Panc1 (cell line): ENCODE data around the gene ZBTB45. TPM values are rescaled to one million over a fixed set of nuclear protein-coding genes. Genes with fewer than 3 reads are reported as not detected.
A peak's percentile ranks its signal among the peaks of the same experiment; 100 is the strongest.

Experiments used
- ATAC-seq: fragments of 200-7000 bp; cut with Tn5 transposase; 2 replicates; pipeline ENCODE4 v1.9.1; 2020; ENCODE audit warnings: mild to moderate bottlenecking, moderate library complexity
- BruUV-seq: library from RNA; stranded (reverse); fragments of 400-500 nt; replicated peaks from 2 replicates; lab custom pipeline; 2021; lab: Mats Ljungman, UMichigan
- CTCF ChIA-PET: fragments of 300-600 bp; sonication (Branson Sonifier 250); formaldehyde crosslinking; loops from one replicate; lab custom pipeline; 2022; ENCODE audit warnings: antibody characterized with exemption; lab: Charles Lee
- POLR2A ChIA-PET: fragments of 300-600 bp; sonication (Branson Sonifier 250); formaldehyde crosslinking; loops from one replicate; lab custom pipeline; 2022; ENCODE audit warnings: antibody characterized with exemption; lab: Charles Lee
- DNase-seq: peaks from one replicate; pipeline ENCODE4 v3.0.0-alpha.2; 2010; ENCODE audit warnings: low read depth, low spot score
- H3K27ac ChIP-seq: 2 replicates; pipeline ENCODE4 v1.5.1; 2011; ENCODE audit warnings: mild to moderate bottlenecking, low read length, inconsistent platforms
- H3K27me3 ChIP-seq: fragments of 200-500 bp; sonication (Bioruptor generic); 2 replicates; pipeline ENCODE4 v1.6.0; 2014; ENCODE audit warnings: low read length, inconsistent platforms; ENCODE audit not compliant: control insufficient read depth, insufficient read depth
- H3K36me3 ChIP-seq: fragments of 200-500 bp; sonication (Bioruptor generic); 2 replicates; pipeline ENCODE4 v1.5.1; 2014; ENCODE audit warnings: inconsistent platforms, mild to moderate bottlenecking, low read length, moderate library complexity; ENCODE audit not compliant: control insufficient read depth, insufficient read depth
- H3K4me1 ChIP-seq: 2 replicates; pipeline ENCODE4 v1.5.1; 2011; ENCODE audit warnings: inconsistent platforms, mild to moderate bottlenecking, low read length, moderate library complexity; ENCODE audit not compliant: control insufficient read depth, insufficient read depth
- H3K4me3 ChIP-seq, 2 experiments: 2 replicates each; pipeline ENCODE4 v1.5.1; 2011 to 2012; ENCODE audit warnings: low read depth in 2 of 2, low read length in 2 of 2, mild to moderate bottlenecking in 2 of 2, inconsistent platforms in 1 of 2, moderate library complexity in 1 of 2
- H3K9me3 ChIP-seq: fragments of 200-500 bp; sonication (Bioruptor generic); 2 replicates; pipeline ENCODE4 v1.5.1; 2014; ENCODE audit warnings: low read depth, mild to moderate bottlenecking, inconsistent platforms, low read length, moderate library complexity; ENCODE audit not compliant: control insufficient read depth, insufficient read depth
- POLR2AphosphoS5 ChIP-seq: IDR thresholded peaks from 2 replicates; pipeline ENCODE4 v1.6.1; 2012; ENCODE audit warnings: mild to moderate bottlenecking, low read depth, low read length, moderate library complexity
- REST ChIP-seq, 2 experiments: IDR thresholded peaks; 2 replicates each; pipeline ENCODE4 v1.6.1; 2011 to 2012; ENCODE audit warnings: low read depth in 2 of 2, control low read depth in 1 of 2, low read length in 1 of 2, mild to moderate bottlenecking in 1 of 2, moderate library complexity in 1 of 2; ENCODE audit not compliant: insufficient read depth in 1 of 2
- SIN3A ChIP-seq: IDR thresholded peaks from 2 replicates; pipeline ENCODE4 v1.6.1; 2012; ENCODE audit warnings: low read depth, mild to moderate bottlenecking, low read length, moderate library complexity, borderline replicate concordance; ENCODE audit not compliant: insufficient read depth
- TCF7L2 ChIP-seq: IDR thresholded peaks from 2 replicates; pipeline ENCODE4 v1.6.1; 2011; ENCODE audit warnings: mild to moderate bottlenecking, low read depth, low read length, inconsistent platforms
- in situ Hi-C: cut with HindIII; loops from 2 replicates; pipeline ENCODE4 v1.10.0; 2016; ENCODE audit warnings: low sequenced_read_pairs, low pct_unique_long_range_greater_than_20kb
- intact Hi-C: fragments of 100-400 bp; cut with micrococcal nuclease; formaldehyde crosslinking; loops from one replicate; pipeline ENCODE4 v1.10.0; 2022; ENCODE audit not compliant: unreplicated experiment
- total RNA-seq: library from RNA; stranded (reverse); gene quantifications from one replicate; pipeline ENCODE4 v1.2.1, GENCODE V29; 2021; ENCODE audit not compliant: unreplicated experiment
- TF ChIP-seq, protein P1 (sequence below): fragments of 450-650 bp; IDR thresholded peaks from 2 replicates; pipeline ENCODE4 v1.5.1; 2017; ENCODE audit warnings: mild to moderate bottlenecking

ZBTB45 gene
- total RNA-seq, 1 experiment from 2014 or later = 24.7 TPM

DNA sequence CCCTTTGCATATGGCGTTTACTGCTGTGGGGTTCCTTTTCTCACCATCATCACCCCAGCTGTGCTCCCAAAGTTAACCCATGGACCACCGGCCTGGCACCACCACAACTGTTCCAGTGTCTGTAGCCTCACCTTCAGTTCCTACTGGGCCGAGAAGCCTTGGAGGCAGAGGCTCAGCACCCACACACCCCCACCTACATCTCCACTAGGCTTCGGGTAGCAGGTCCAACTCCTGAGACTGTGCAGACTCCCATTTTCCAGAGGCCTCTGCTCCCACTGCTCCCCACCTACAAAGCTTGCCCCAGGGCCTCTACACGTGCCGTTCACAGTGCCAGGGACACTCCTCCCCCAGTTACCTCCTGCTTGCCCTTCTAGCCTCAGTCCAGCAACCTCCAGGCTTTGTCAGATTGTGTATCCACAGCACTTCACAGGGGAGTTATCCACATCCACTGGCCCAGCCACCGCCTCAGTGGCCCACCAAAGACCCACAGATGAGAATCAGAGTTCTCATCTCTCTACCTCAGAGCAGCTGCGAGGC lies 21.9 kb downstream of the ZBTB45 start:
- POLR2A ChIA-PET = no interaction called here
- intact Hi-C loops = no loop called here
- CTCF ChIA-PET = no interaction called here
- in situ Hi-C loops = no loop called here
- H3K27ac ChIP-seq = peak overlapping the region; percentile 1; the same call in 1 of the 2 replicates
- H3K4me1 ChIP-seq = peaks cover 6% of the 10 kb centered on the region; the same call in 1 of the 2 replicates
- TF ChIP-seq POLR2AphosphoS5 (no peak), SIN3A (no peak), TCF7L2 (no peak), REST (IDR thresholded peaks at IDR 0.05; ENCODE audit: insufficient read depth in 1 of 2, low read depth in 2 of 2, low read length in 1 of 2) (no peak)
- TF ChIP-seq, protein P1, sequence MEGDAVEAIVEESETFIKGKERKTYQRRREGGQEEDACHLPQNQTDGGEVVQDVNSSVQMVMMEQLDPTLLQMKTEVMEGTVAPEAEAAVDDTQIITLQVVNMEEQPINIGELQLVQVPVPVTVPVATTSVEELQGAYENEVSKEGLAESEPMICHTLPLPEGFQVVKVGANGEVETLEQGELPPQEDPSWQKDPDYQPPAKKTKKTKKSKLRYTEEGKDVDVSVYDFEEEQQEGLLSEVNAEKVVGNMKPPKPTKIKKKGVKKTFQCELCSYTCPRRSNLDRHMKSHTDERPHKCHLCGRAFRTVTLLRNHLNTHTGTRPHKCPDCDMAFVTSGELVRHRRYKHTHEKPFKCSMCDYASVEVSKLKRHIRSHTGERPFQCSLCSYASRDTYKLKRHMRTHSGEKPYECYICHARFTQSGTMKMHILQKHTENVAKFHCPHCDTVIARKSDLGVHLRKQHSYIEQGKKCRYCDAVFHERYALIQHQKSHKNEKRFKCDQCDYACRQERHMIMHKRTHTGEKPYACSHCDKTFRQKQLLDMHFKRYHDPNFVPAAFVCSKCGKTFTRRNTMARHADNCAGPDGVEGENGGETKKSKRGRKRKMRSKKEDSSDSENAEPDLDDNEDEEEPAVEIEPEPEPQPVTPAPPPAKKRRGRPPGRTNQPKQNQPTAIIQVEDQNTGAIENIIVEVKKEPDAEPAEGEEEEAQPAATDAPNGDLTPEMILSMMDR = no peak
- no peak for DNase-seq
- H3K27me3 ChIP-seq = no peaks in the 10 kb centered on the region
- ATAC-seq = no peak
- H3K36me3 ChIP-seq = peaks cover 3% of the 10 kb centered on the region; the same call in 1 of the 2 replicates
- no TSS peak for BruUV-seq
- H3K4me3 ChIP-seq = no peak overlapping the region
- no peaks in the 10 kb centered on the region for H3K9me3 ChIP-seq

- H3K36me3 ChIP-seq = no peaks in the 10 kb centered on the region
- H3K27ac ChIP-seq = no peak overlapping the region
- no peak for TF ChIP-seq TCF7L2
- no peak for TF ChIP-seq POLR2AphosphoS5
- no peak for TF ChIP-seq REST (IDR thresholded peaks at IDR 0.05; ENCODE audit: insufficient read depth in 1 of 2, low read depth in 2 of 2, low read length in 1 of 2)
- TF ChIP-seq, protein P1 = no peak
- no peak for TF ChIP-seq SIN3A
- BruUV-seq = no TSS peak
- H3K4me1 ChIP-seq = no peaks in the 10 kb centered on the region
- DNase-seq (no peak), ATAC-seq (no peak)
- H3K4me3 ChIP-seq = no peak overlapping the region
- no peaks in the 10 kb centered on the region for H3K9me3 ChIP-seq
- CTCF ChIA-PET = no interaction called here
- intact Hi-C loops = no loop called here
- in situ Hi-C loops = no loop called here
- H3K27me3 ChIP-seq = no peaks in the 10 kb centered on the region
- POLR2A ChIA-PET = interaction anchor here (0.7 kb wide), 2 partner anchors 11 to 112 kb away, joined by 8 to 9 read pairs; no protein-coding TSS in a partner anchor
These were observed 27.3 kb downstream of the ZBTB45 start for GRCh38 chr19:58492265-58492664.
